Neural crest cell (in vitro differentiated cells): ENCODE data around the gene ZC3HAV1L. TPM values are rescaled to one million over a fixed set of nuclear protein-coding genes. Genes with fewer than 3 reads are reported as not detected.
"Not testable (repeated sequence)": the region's sequence is repeated elsewhere in the genome, so short reads cannot be mapped to it uniquely, and the experiment has no call there.

Experiments used
- DNase-seq: peaks from one replicate; pipeline ENCODE4 v3.0.0; 2021; ENCODE audit warnings: low read depth, mixed read lengths, low spot score
- H3K27ac Mint-ChIP-seq: one replicate; pipeline ENCODE4 v1.8.0; 2021; ENCODE audit warnings: mild to moderate bottlenecking, mixed read lengths; ENCODE audit not compliant: unreplicated experiment
- H3K27me3 Mint-ChIP-seq: 2 replicates; pipeline ENCODE4 v1.8.0; 2021; ENCODE audit warnings: low read depth, mild to moderate bottlenecking, mixed read lengths
- H3K36me3 Mint-ChIP-seq: 2 replicates; pipeline ENCODE4 v1.8.0; 2021; ENCODE audit warnings: low read depth, mild to moderate bottlenecking, mixed read lengths
- H3K4me1 Mint-ChIP-seq: 2 replicates; pipeline ENCODE4 v1.8.0; 2021; ENCODE audit warnings: mixed read lengths
- H3K4me3 Mint-ChIP-seq: one replicate; pipeline ENCODE4 v1.8.0; 2021; ENCODE audit warnings: mild to moderate bottlenecking, mixed read lengths
- H3K9me3 Mint-ChIP-seq: 2 replicates; pipeline ENCODE4 v1.8.0; 2021; ENCODE audit warnings: mixed read lengths
- total RNA-seq: library from RNA; stranded (reverse); gene quantifications from 2 replicates; pipeline ENCODE4 v1.2.1, GENCODE V29; 2021
- TF ChIP-seq, protein P1 (sequence below): fragments of 200-600 bp; sonication (generic); conservative IDR thresholded peaks from 2 replicates; pipeline ENCODE4 v1.5.0; 2021; ENCODE audit warnings: antibody characterized with exemption, mild to moderate bottlenecking

Gene ZC3HAV1L
- total RNA-seq, 1 donor from 2014 or later = 0.44 TPM

DNA sequence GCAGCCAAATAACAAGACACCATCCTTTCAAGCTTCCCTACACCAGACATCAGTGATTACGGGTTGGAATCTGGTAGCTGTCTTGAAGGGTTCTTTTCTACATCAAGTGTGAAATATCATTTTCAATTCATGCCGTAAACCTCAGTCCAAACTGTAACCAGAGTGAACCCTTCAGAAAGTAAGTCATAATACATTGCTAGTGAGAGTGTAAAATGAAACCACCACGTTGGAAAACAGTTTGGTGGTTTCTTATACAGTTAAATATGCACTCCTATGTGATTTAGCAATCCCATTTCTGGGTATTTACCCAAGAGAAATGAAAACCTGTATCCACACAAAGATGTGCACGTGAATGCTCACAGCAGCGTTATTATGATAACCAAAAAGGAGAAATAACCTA is 25.6 kb upstream of the ZC3HAV1L start:
- DNase-seq = no peak
- Mint-ChIP-seq H3K9me3 (no peaks in the 10 kb centered on the region), H3K4me1 (no peaks in the 10 kb centered on the region), H3K27me3 (no peaks in the 10 kb centered on the region), H3K4me3 (no peak overlapping the region), H3K27ac (no peak overlapping the region), H3K36me3 (peaks cover 6% of the 10 kb centered on the region)
- TF ChIP-seq, protein P1, sequence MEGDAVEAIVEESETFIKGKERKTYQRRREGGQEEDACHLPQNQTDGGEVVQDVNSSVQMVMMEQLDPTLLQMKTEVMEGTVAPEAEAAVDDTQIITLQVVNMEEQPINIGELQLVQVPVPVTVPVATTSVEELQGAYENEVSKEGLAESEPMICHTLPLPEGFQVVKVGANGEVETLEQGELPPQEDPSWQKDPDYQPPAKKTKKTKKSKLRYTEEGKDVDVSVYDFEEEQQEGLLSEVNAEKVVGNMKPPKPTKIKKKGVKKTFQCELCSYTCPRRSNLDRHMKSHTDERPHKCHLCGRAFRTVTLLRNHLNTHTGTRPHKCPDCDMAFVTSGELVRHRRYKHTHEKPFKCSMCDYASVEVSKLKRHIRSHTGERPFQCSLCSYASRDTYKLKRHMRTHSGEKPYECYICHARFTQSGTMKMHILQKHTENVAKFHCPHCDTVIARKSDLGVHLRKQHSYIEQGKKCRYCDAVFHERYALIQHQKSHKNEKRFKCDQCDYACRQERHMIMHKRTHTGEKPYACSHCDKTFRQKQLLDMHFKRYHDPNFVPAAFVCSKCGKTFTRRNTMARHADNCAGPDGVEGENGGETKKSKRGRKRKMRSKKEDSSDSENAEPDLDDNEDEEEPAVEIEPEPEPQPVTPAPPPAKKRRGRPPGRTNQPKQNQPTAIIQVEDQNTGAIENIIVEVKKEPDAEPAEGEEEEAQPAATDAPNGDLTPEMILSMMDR = no peak

DNA sequence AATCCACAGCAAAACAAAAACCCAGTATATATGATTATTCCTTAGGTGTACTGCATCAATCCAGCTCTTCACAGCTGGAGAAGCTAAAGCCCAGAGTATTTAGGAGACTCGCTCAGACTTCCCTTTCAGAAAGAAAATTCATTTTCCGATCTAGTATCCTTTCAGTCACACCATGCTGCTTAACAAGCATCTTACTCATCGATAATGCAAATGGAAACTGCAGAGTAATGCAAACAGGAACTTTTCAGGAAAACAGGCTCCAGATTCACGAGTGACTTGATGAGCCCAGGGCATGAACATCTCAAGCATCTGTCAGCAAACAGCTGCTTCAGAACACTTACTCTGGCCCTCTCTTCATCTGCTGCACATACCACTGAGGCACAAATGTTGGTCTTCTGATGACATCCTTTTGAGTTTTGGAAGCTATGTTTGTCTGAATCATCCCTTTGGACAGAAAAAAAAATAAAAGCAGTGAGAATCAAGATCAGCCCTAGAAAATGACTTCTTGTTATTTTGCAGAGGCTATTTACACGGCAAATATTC is 24.9 kb upstream of the ZC3HAV1L start:
- DNase-seq = no peak
- H3K36me3 Mint-ChIP-seq = peaks cover 4% of the 10 kb centered on the region
- no peaks in the 10 kb centered on the region for H3K4me1 Mint-ChIP-seq
- no peaks in the 10 kb centered on the region for H3K9me3 Mint-ChIP-seq
- H3K27ac Mint-ChIP-seq = no peak overlapping the region
- no peaks in the 10 kb centered on the region for H3K27me3 Mint-ChIP-seq
- no peak overlapping the region for H3K4me3 Mint-ChIP-seq
- TF ChIP-seq, protein P1 = no peak

DNA sequence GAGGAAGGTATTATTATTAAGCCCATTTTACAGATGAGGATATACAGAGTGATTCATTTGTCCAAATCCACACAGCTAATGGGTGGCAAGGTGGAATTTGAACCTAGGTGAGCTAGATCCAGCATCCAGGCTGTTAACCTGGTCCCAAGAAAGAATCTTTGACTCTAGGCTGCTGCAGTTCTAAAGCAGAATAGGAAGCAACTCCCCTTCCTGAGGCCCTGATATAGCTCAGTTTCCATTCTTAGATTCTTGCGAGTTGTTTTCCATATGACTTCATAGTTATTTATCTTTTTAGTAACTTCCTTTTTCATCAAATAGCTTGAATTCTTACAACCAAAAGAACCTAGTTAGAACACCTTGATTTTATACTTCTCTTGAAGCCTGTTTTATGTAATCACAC is 24.1 kb upstream of the ZC3HAV1L start:
- peaks cover 2% of the 10 kb centered on the region for H3K36me3 Mint-ChIP-seq
- no peaks in the 10 kb centered on the region for H3K27me3 Mint-ChIP-seq
- TF ChIP-seq, protein P1 = no peak
- no peak overlapping the region for H3K4me3 Mint-ChIP-seq
- H3K9me3 Mint-ChIP-seq = no peaks in the 10 kb centered on the region
- H3K4me1 Mint-ChIP-seq = no peaks in the 10 kb centered on the region
- DNase-seq = no peak
- H3K27ac Mint-ChIP-seq = no peak overlapping the region

DNA sequence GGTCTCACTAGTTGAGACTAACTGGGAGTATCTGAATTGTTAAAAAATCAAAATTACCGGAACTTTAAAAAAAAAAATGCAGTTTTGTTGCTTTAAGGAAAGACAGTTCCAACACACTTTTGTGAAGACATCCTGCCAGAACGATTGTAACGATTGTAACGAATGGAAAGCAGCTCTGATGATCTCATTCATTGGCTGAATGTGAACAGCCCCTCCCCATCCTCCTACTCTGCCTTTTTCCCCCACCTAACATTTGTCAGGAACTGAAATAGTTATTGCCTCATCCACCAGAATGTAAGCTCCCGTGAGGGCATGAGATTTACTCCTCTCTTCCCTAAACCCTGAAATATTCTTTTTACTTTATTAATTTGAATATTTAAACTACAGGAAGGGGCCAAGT is 23.1 kb upstream of the ZC3HAV1L start:
- H3K4me1 Mint-ChIP-seq = no peaks in the 10 kb centered on the region
- no peaks in the 10 kb centered on the region for H3K27me3 Mint-ChIP-seq
- no peak overlapping the region for H3K4me3 Mint-ChIP-seq
- TF ChIP-seq, protein P1 = no peak
- peaks cover 3% of the 10 kb centered on the region for H3K36me3 Mint-ChIP-seq
- no peak overlapping the region for H3K27ac Mint-ChIP-seq
- H3K9me3 Mint-ChIP-seq = no peaks in the 10 kb centered on the region
- no peak for DNase-seq

DNA sequence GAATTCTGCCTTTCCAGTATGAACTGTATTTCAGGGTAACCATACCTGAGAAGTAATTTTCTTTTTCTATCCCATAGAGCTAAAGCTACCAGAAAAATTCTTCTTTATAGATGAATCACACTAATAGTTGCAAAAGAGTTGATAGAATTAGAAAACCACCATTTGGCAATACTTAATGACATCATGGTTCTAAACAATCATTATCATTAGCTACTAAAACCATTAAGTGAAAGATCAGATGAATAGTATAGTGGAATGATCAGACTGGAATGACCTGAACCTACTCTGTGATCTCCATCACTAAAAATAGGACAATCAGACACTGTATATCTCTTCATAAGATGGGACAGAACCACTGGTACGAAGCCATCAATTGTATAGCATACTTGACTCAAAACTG is 19.8 kb upstream of the ZC3HAV1L start:
- TF ChIP-seq, protein P1 = no peak
- no peaks in the 10 kb centered on the region for H3K4me1 Mint-ChIP-seq
- no peak for DNase-seq
- H3K9me3 Mint-ChIP-seq = no peaks in the 10 kb centered on the region
- H3K27ac Mint-ChIP-seq = no peak overlapping the region
- no peak overlapping the region for H3K4me3 Mint-ChIP-seq
- no peaks in the 10 kb centered on the region for H3K27me3 Mint-ChIP-seq
- peaks cover 6% of the 10 kb centered on the region for H3K36me3 Mint-ChIP-seq

DNA sequence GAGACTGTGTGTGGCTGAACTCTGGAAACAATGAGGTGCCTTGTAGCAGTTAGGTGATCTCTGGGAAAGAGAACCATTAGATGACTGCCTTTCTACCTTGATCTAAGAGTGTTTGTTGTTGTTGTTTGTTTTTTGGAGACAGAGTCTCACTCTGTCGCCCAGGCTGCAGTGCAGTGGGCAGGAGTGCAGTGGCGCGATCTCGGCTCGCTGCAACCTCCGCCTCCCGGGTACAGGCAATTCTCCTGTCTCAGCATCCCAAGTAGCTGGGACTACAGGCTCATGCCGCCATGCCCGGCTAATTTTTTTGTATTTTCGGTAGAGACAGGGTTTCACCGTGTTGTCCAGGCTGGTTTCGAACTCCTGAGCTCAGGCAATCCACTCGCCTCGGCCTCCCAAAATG is 18.8 kb upstream of the ZC3HAV1L start:
- not testable (repeated sequence) for H3K4me3 Mint-ChIP-seq, H3K4me1 Mint-ChIP-seq, H3K27ac Mint-ChIP-seq, DNase-seq, H3K9me3 Mint-ChIP-seq, H3K36me3 Mint-ChIP-seq, H3K27me3 Mint-ChIP-seq
